AG04450 (cell line): ENCODE results near the gene TMEM9. TPM values are rescaled to one million over a fixed set of nuclear protein-coding genes. Genes with fewer than 3 reads are reported as not detected.

Source experiments
- CTCF ChIA-PET: fragments of 300-600, 350-600 bp; formaldehyde crosslinking; extraction: SDS; loops from one replicate; lab custom pipeline; 2022; ENCODE audit warnings: antibody characterized with exemption, inconsistent platforms; lab: Charles Lee
- POLR2A ChIA-PET: fragments of 350-600 bp; formaldehyde crosslinking; extraction: SDS; loops from one replicate; lab custom pipeline; 2021; ENCODE audit warnings: antibody characterized with exemption, inconsistent platforms; lab: Yijun Ruan, JAX
- DNase-seq: peaks from one replicate; pipeline ENCODE4 v3.0.0-alpha.2; 2011; ENCODE audit warnings: low read depth, low spot score
- H3K27ac ChIP-seq: one replicate; pipeline ENCODE4 v1.5.1; 2012; ENCODE audit warnings: low read depth, low read length, control low read depth
- H3K27me3 ChIP-seq: one replicate; pipeline ENCODE4 v1.6.0; 2012; ENCODE audit warnings: low read length; ENCODE audit not compliant: control insufficient read depth, insufficient read depth
- H3K4me3 ChIP-seq: 2 replicates; pipeline ENCODE4 v1.5.1; 2011; ENCODE audit warnings: mild to moderate bottlenecking, low read depth, low read length, control low read depth
- H3K9me3 ChIP-seq: 2 replicates; pipeline ENCODE4 v1.5.1; 2012; ENCODE audit warnings: low read length; ENCODE audit not compliant: control insufficient read depth, insufficient read depth
- polyA plus RNA-seq: library from polyadenylated mRNA; depleted of rRNA; stranded (reverse); fragments of >200 nt; gene quantifications from 2 replicates; pipeline ENCODE4 v1.2.3, GENCODE V29; 2011
- TF ChIP-seq, protein P1 (sequence below): IDR thresholded peaks from 2 replicates; pipeline ENCODE4 v1.5.1; 2011; ENCODE audit warnings: low read depth, low read length, control low read depth, inconsistent platforms

TMEM9 gene
- polyA plus RNA-seq, 1 experiment = 81.7 TPM

DNA sequence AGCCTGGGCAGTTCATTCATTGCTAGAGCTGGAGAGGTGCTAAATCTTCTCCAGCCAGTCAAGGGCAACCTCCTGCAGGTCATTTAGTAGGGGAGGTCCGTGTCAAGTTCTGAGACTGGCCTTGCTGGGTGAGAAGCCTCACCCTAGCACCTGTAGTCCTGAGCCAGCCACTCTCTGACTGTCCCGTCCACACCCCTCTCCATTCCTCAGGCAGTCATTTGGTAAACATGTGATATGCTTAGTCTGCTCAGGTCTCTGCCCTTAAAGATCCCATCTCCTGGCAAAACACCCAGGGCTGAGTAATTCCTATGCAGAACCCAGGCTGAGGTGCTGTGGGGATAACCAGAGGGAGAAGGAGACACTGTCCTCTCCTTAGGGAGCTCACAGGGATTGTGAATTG lies 22.7 kb upstream of the TMEM9 start:
- DNase-seq = no peak
- ChIA-PET POLR2A (no interaction called here), CTCF (interaction anchor here (0.5 kb wide), 1 partner anchor 109 kb away, joined by 3 read pairs; no protein-coding TSS in a partner anchor)
- TF ChIP-seq, protein P1, sequence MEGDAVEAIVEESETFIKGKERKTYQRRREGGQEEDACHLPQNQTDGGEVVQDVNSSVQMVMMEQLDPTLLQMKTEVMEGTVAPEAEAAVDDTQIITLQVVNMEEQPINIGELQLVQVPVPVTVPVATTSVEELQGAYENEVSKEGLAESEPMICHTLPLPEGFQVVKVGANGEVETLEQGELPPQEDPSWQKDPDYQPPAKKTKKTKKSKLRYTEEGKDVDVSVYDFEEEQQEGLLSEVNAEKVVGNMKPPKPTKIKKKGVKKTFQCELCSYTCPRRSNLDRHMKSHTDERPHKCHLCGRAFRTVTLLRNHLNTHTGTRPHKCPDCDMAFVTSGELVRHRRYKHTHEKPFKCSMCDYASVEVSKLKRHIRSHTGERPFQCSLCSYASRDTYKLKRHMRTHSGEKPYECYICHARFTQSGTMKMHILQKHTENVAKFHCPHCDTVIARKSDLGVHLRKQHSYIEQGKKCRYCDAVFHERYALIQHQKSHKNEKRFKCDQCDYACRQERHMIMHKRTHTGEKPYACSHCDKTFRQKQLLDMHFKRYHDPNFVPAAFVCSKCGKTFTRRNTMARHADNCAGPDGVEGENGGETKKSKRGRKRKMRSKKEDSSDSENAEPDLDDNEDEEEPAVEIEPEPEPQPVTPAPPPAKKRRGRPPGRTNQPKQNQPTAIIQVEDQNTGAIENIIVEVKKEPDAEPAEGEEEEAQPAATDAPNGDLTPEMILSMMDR = no peak
- H3K4me3 ChIP-seq = no peak overlapping the region
- peaks cover 5% of the 10 kb centered on the region; the same call in 1 of the 2 replicates for H3K9me3 ChIP-seq
- H3K27ac ChIP-seq = no peak overlapping the region
- H3K27me3 ChIP-seq = peaks cover 30% of the 10 kb centered on the region

DNA sequence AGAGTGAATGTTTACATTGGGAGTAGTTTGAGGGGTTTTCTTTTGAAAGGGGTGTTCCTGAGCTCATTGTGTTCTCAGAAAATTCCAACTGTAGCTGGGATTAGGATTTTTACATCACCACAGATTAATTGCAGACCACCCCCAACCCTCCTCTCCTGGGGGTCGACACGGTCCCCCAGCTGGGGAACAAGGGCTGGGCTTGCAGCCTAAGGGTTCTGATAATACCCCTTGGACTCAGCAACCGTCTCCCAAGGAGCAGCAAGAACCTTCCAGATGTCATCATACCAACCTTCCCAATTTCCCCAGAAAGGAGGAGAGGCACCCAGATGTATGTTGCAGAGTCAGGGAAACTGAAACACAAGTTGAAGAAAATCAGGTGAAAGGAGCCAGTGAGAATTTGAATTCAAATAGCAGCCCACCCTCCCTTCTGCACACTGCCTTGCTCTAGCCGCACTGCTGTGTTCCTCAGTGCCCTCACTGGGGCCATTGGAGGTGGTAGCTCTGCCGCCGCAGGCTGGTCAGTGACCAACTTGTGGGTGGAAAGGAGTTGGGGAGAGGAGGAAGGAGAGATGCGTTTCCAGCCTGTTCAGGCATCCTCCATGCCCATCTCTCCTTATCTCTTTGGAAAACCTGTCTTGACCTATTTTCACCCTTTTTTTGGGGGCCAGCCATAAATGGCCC lies 21.7 kb upstream of the TMEM9 start:
- H3K27ac ChIP-seq = no peak overlapping the region
- ChIA-PET POLR2A (interaction anchor here (0.6 kb wide), 1 partner anchor 67 kb away, joined by 6 read pairs; no protein-coding TSS in a partner anchor), CTCF (interaction anchor here (1.2 to 1.6 kb wide), 2 partner anchors 8 to 10 kb away, joined by 4 read pairs; no protein-coding TSS in a partner anchor)
- TF ChIP-seq, protein P1 = no peak
- peaks cover 5% of the 10 kb centered on the region for H3K9me3 ChIP-seq
- H3K4me3 ChIP-seq = no peak overlapping the region
- DNase-seq = no peak
- H3K27me3 ChIP-seq = peaks cover 21% of the 10 kb centered on the region

DNA sequence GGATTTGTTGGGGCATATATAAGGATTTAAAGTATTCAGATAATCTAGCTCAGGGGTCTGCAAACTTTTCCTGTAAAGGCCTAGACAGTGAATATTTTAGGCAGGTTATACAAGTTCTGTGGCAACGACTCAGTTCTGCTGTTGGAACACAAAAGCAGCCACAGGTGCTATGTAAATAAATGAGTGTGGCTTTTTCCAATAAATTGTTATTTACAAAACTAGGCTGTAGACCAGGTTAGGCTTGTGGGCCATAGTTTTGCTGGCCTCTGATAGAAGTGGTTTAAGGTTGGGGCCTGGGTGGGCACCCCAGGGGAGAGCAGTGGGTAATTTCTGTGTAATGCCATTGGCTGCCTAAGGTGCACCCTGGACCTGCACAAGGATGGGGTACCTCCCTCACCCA lies 19.5 kb upstream of the TMEM9 start:
- Histone ChIP-seq H3K27me3 (peaks cover 10% of the 10 kb centered on the region), H3K9me3 (peaks cover 5% of the 10 kb centered on the region), H3K4me3 (no peak overlapping the region), H3K27ac (no peak overlapping the region)
- TF ChIP-seq, protein P1 = no peak
- ChIA-PET CTCF (interaction anchor here (0.6 kb wide), 1 partner anchor 194 kb away, joined by 7 read pairs; no protein-coding TSS in a partner anchor), POLR2A (no interaction called here)
- DNase-seq = no peak

DNA sequence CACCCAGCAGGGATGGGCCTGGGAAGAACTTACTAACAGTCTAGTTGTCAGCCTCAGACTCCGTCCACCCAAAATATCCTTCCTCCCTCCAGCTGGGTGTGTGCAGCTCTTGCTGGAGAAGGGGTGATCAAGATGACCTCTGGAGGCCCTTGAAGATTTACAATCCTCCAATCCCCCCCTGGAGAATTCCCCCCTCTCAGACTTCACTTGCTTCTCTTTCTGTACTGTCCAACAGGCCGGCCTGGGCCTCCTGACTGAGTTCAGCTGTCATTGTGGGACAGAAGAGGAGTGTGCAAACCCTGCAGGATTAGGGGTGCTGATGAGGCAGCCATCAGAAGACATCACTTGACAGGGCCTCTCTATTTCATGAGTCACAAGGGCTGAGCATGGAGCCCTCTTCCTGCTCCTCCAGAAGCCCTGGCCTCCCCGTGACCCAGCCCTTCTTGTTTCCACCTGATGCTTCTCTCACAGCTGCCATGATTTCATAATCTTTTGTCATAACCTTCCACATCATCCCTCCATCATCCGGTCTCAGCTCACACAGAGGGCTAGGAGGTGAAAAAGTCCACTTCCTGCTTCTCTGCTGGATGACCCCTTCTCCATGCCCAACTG lies 18.8 kb upstream of the TMEM9 start:
- peaks cover 5% of the 10 kb centered on the region for H3K9me3 ChIP-seq
- TF ChIP-seq, protein P1 = no peak
- DNase-seq = no peak
- no peak overlapping the region for H3K4me3 ChIP-seq
- POLR2A ChIA-PET = interaction anchor here (0.6 kb wide), 1 partner anchor 683 kb away, joined by 8 read pairs; no protein-coding TSS in a partner anchor
- CTCF ChIA-PET = no interaction called here
- H3K27me3 ChIP-seq = peaks cover 8% of the 10 kb centered on the region
- H3K27ac ChIP-seq = no peak overlapping the region

DNA sequence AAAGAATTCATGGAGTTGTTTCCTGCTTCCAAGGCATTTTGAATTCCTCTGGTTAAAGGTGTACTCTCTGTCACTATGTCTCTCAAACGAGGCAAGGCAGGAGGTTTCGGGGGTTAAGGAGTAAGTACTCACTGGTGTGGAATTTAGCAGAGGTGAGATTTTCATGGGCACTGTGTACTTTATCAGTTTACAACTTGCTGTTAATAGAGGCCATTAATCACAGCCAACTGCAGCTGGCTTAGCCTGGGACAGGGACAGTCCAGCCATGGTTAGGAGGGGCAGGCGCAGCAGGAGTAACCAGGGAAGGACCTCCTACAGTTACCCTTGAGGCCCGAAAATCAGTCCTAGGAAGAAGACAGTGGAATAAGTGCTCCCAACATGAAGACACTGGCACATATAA lies 18.1 kb upstream of the TMEM9 start:
- CTCF ChIA-PET = interaction anchor here (1.1 to 3.1 kb wide), 2 partner anchors 13 to 201 kb away, joined by 4 to 12 read pairs; no protein-coding TSS in a partner anchor

More for the DNA sequence above, 18.1 kb upstream of the TMEM9 start:
- DNase-seq = no peak
- H3K27me3 ChIP-seq = peaks cover 8% of the 10 kb centered on the region
- TF ChIP-seq, protein P1 = no peak
- no peak overlapping the region for H3K27ac ChIP-seq
- POLR2A ChIA-PET = no interaction called here
- peaks cover 5% of the 10 kb centered on the region for H3K9me3 ChIP-seq
- H3K4me3 ChIP-seq = no peak overlapping the region
